Fibroblast of upper back skin (primary cell): Measurements from ENCODE around the gene RAET1G.
A peak's percentile ranks its signal among the peaks of the same experiment; 100 is the strongest.

Source experiments
- DNase-seq: peaks from one replicate; pipeline ENCODE4 v3.0.0-alpha.2; 2013

Gene RAET1G

DNA sequence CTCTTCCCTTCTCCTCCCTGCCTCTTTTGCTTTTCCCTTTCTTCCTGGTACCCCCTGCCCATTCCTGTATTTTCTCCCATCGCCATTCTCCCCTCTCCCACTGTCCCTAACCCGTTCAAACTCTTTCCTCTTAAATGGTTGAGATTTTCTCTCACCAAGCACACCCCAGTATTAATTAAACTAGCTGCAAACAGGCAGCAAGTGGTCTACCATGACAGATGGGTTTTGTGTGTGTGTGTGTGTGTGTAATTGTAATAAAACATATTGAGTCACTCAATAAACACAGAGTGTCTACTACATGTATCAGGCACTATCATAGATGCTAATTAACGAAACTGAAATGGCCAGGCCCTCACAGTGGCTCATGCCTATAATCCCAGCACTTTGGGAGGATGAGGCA is 31.7 kb downstream of the RAET1G start:
- DNase-seq: no peak

GRCh38 chr6:149890629-149891045 is 32.3 kb downstream of the RAET1G start:
- DNase-seq: no peak

GRCh38 chr6:149889326-149889725 is 33.6 kb downstream of the RAET1G start:
- DNase-seq: no peak

DNA sequence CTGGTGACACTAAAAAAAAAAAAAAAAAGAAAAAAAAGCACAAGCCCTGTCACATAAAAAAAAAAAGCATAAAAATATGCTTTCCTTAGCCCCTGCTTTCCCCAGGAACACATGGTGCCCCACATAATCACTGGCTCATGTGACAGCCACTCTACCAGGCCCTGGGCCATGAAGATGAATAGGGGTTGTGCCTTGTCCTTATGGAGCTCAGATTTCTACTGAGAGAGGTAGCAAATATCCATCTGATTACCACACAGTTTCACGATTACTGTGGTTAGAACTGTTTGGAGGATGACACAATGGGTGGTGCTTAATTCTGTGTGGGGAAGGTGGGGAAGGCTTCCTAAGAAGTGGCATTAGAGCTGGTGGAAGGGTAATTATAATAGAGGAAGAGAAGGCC is 34.3 kb downstream of the RAET1G start:
- no peak for DNase-seq

DNA sequence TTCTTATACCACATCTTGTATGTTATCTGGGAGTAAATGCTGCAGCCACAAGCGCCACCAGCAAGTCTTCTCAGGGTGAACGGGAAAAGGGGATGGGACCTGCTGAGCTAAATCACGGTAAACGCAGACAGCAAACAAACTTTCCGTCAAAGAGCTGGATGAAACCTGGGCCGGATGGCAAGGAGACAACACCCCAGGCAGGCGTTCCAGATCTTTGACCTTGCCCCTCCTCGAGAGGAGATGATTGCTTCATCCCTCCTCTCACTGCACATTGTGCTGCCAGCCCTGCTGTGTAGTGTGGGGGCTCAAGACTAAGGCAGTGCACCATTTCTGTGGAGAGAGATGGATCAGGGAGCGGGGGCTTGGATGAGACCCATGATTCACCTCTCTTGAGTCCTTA is 34.8 kb downstream of the RAET1G start:
- DNase-seq: no peak

- DNase-seq: peak; percentile 61
Observed at GRCh38 chr6:149887343-149887742, 35.6 kb downstream of the RAET1G start.

DNA sequence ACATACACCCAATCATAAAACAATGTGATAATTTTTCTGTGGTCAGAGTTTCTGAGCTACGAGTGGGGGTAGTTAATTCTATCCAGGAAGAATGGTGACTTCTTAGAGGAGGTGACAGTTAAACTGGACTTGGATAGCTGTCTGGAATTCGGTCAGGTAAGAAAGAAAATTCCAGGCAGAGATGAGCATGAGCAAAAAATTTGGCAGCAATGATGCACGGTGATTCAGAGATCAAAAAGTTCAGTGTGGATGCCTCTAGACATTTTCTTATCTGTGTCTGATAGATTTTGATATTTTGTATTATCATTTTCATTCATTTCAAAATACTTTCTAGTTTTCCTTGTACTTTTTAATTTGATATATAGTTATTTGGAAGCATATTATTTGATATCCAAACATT is 37.0 kb downstream of the RAET1G start:
- no peak for DNase-seq

GRCh38 chr6:149884617-149885016 is 38.3 kb downstream of the RAET1G start:
- no peak for DNase-seq

GRCh38 chr6:149884215-149884614 is 38.7 kb downstream of the RAET1G start:
- DNase-seq: peak; percentile 37

- no peak for DNase-seq
Observed at GRCh38 chr6:149881860-149882259, 41.1 kb downstream of the RAET1G start.

DNA sequence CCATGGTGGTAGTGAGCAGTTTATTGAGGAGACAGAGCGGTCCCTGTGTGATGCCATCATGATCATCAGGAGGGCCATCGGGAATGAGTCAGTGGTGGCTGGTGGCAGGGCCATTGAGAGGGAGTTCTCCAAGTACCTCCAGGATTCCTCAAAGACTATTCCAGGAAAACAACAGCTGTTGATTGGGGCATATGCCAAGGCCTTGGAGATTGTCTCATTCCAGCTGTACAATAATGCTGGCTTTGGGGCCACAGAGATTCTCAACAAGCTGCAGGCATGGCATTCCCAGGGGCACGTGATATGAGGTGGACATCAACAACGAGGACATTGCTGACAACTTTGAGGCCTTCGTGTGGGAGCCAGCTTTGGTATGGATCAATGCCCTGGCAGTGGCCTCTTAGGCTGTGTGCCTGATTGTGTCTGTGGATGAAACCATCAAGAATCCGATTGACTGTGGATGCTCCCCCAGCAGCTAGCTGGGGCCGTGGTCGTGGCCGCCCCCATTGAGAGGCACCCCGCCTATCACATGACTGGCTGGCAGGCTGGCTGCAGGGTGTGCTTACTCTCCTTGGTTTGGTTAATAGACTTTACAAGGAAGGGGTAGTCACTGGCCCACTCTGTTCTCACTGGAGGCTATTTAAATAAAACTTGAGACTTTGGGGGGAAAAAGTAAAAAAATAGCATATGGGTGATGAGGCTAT is 41.7 kb downstream of the RAET1G start:
- no peak for DNase-seq

GRCh38 chr6:149877659-149878058 is 45.3 kb downstream of the RAET1G start:
- DNase-seq: no peak

DNA sequence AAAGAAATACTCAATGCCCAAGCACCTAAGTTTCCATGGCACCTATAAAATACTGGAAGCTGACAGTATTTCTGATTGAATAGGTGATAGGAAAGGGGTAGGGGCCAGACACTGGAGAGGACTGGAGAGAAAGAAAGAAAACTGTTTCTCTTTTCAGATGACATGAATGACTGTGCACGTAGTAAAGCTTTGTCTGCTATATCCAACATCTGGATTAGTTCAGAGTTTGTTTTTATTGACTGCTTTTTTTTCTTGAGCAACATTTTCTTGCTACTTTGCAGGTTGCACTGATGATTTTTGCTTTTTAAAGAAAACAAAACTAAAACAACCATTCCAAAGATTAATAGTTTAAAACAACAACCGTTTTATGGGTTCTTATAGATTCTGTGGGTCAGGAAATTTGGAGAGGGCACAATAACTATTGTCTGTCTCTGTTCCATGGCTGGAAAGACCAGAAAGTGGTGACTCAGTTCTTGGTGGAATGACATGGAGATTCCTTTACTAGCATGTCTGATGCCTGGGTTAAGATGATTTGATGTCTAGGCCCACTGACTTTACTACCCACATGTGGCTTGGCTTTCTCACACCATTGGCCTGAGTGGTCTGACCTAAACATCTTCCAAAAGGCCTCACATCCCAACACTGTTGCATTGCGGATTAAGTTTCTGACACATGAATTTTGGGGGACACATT is 46.5 kb downstream of the RAET1G start:
- no peak for DNase-seq

DNA sequence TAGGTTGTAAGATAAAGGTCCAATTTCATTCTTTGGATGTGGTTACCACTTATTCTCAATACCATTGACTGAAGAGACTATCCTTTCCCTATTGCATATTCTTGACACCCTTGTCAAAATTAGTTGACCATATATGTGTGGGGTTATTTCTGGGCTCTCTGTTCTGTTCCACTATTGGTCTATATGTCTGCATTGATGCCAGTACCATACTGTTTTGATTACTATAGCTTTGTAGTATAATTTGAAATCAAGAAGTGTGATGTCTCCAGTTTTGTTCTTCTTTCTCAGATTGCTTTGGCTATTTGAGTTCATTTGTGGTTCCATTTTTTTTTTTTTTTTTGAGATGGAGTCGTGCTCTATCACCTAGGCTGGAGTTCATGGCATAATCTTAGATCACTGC is 50.7 kb downstream of the RAET1G start:
- no peak for DNase-seq

GRCh38 chr6:149871182-149871581 is 51.7 kb downstream of the RAET1G start:
- no peak for DNase-seq

GRCh38 chr6:149869275-149869892 is 53.5 kb downstream of the RAET1G start:
- no peak for DNase-seq

GRCh38 chr6:149867876-149868640 is 54.9 kb downstream of the RAET1G start:
- peak; percentile 38 for DNase-seq
